GM18498 (cell line): ENCODE measurements around the gene TANGO6.

Experiments used
- ATAC-seq: cut with Tn5 transposase; IDR thresholded peaks from one replicate; pipeline ENCODE4 v1.9.1; 2021; ENCODE audit warnings: mild to moderate bottlenecking, moderate library complexity; ENCODE audit not compliant: unreplicated experiment

The TANGO6 gene

GRCh38 chr16:69133373-69133954 lies 290.1 kb downstream of the TANGO6 start:
- no peak for ATAC-seq
